ENCODE data around the gene MMP14. TPM values are rescaled to one million over a fixed set of nuclear protein-coding genes. Genes with fewer than 3 reads are reported as not detected.
A peak's percentile ranks its signal among the peaks of the same experiment; 100 is the strongest.

MMP14 gene
- total and polyA plus RNA-seq, 2 of the 13 experiments (the other 11 are each of a cell fraction or from before 2014, with no cell fraction given): 5.2 to 9.8 TPM

GRCh38 chr14:22829661-22830442, 6.5 kb upstream of the MMP14 start, which contains the start of gene MRPL52 (continued):
- TF ChIP-seq ZNF616 (CRISPR knock-in tag; IDR thresholded peaks at IDR 0.05; ENCODE audit: low read depth) (peak; percentile 84), ASH2L (IDR thresholded peaks at IDR 0.05; ENCODE audit: insufficient read length, low read depth, low read length) (peak; percentile 90), NKX3-1 (CRISPR knock-in tag; IDR thresholded peaks at IDR 0.05) (no peak), ATF1 (CRISPR knock-in tag; IDR thresholded peaks at IDR 0.05) (no peak; the same call in 1 of the 2 replicates), ZNF816 (CRISPR knock-in tag; IDR thresholded peaks at IDR 0.05; ENCODE audit: borderline replicate concordance) (peak; percentile 64), ATF5 (CRISPR knock-in tag; IDR thresholded peaks at IDR 0.05; ENCODE audit: low read depth) (no peak), HMGXB4 (CRISPR knock-in tag; IDR thresholded peaks at IDR 0.05; ENCODE audit: borderline replicate concordance in 1 of 2, low read depth in 1 of 2) (peak; percentile 91 to 96), WIZ (CRISPR knock-in tag; IDR thresholded peaks at IDR 0.05) (peak; percentile 97), CSRNP2 (CRISPR knock-in tag; conservative IDR thresholded peaks at IDR 0.05; ENCODE audit: low read depth) (no peak), ZNF3 (CRISPR knock-in tag; IDR thresholded peaks at IDR 0.05) (no peak), KAT8 (CRISPR knock-in tag; IDR thresholded peaks at IDR 0.05) (peak; percentile 99), TAF15 (IDR thresholded peaks at IDR 0.05; ENCODE audit: low read depth, low read length, poor library complexity, severe bottlenecking) (peak; percentile 83), SNAI1 (CRISPR knock-in tag; IDR thresholded peaks at IDR 0.05; ENCODE audit: borderline replicate concordance) (no peak; the same call in 1 of the 2 replicates), ZNF333 (CRISPR knock-in tag; IDR thresholded peaks at IDR 0.05; ENCODE audit: borderline replicate concordance) (no peak; the same call in 1 of the 2 replicates), ZNF343 (CRISPR knock-in tag; IDR thresholded peaks at IDR 0.05) (peak; percentile 95), AKAP8 (CRISPR knock-in tag; IDR thresholded peaks at IDR 0.05) (peak; percentile 37; the same call in 1 of the 2 replicates), ZFP90 (CRISPR knock-in tag; IDR thresholded peaks at IDR 0.05; ENCODE audit: borderline replicate concordance) (peak; percentile 73; the same call in 1 of the 2 replicates), ZNF572 (CRISPR knock-in tag; IDR thresholded peaks at IDR 0.05) (peak; percentile 77; the same call in 1 of the 2 replicates), KLF11 (CRISPR knock-in tag; IDR thresholded peaks at IDR 0.05) (peak; percentile 36; the same call in 1 of the 2 replicates), ZSCAN30 (CRISPR knock-in tag; IDR thresholded peaks at IDR 0.05) (no peak), ZNF839 (CRISPR knock-in tag; IDR thresholded peaks at IDR 0.05; ENCODE audit: borderline replicate concordance) (peak; percentile 97), SAFB2 (CRISPR knock-in tag; IDR thresholded peaks at IDR 0.05; ENCODE audit: borderline replicate concordance, low read depth) (peak; percentile 82; the same call in 1 of the 2 replicates), ZFP62 (CRISPR knock-in tag; IDR thresholded peaks at IDR 0.05) (no peak), ZNF292 (CRISPR knock-in tag; IDR thresholded peaks at IDR 0.05; ENCODE audit: borderline replicate concordance, low read depth) (peak; percentile 83), ZNF619 (CRISPR knock-in tag; IDR thresholded peaks at IDR 0.05) (peak; percentile 88), MEIS1 (CRISPR knock-in tag; IDR thresholded peaks at IDR 0.05; ENCODE audit: borderline replicate concordance) (peak; percentile 82; the same call in 1 of the 2 replicates)
